ENCODE results near the gene CCDC85B. TPM values are rescaled to one million over a fixed set of nuclear protein-coding genes. Genes with fewer than 3 reads are reported as not detected.

Gene CCDC85B
- total and polyA plus RNA-seq, 2 of the 13 experiments (the other 11 are each of a cell fraction or from before 2014, with no cell fraction given): 8.2 to 19.5 TPM

DNA sequence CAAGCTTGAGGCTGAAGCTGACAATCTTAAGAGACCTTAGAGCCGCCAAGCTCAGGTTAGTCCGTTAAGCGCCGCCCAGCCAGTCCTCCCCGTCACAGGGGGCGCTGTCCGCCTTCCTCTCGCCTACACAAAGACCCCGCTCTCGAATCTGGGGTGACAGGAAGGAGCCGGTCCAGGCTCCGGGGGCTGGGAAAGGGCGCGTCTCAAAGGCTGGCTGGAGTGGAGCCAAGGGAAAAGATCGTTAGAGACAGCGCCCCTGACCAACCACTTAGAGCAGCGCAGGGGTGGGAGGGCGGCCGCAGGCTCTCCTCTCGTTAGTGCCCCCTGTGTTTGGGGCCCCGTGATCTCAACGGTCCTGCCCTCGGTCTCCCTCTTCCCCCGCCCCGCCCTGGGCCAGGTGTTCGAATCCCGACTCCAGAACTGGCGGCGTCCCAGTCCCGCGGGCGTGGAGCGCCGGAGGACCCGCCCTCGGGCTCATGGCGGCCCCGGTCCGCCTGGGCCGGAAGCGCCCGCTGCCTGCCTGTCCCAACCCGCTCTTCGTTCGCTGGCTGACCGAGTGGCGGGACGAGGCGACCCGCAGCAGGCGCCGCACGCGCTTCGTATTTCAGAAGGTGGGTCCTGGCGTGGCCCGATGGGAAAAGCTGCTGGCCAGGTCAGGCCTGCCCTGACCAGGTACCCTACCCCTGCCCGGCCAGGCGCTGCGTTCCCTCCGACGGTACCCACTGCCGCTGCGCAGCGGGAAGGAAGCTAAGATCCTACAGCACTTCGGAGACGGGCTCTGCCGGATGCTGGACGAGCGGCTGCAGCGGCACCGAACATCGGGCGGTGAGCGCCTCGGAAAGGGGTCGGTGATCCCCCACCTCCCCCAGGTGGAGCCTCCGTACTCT, 30.0 kb upstream of the CCDC85B start, which contains the start of gene MUS81 (continued):
- no peak for TF ChIP-seq SCMH1 (CRISPR knock-in tag; IDR thresholded peaks at IDR 0.05; ENCODE audit: borderline replicate concordance)
- TF ChIP-seq, protein P1, sequence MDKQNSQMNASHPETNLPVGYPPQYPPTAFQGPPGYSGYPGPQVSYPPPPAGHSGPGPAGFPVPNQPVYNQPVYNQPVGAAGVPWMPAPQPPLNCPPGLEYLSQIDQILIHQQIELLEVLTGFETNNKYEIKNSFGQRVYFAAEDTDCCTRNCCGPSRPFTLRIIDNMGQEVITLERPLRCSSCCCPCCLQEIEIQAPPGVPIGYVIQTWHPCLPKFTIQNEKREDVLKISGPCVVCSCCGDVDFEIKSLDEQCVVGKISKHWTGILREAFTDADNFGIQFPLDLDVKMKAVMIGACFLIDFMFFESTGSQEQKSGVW (CRISPR knock-in tag; IDR thresholded peaks at IDR 0.05; ENCODE audit: borderline replicate concordance): no peak
- no peak for TF ChIP-seq U2AF2 (IDR thresholded peaks at IDR 0.05; ENCODE audit: low read depth, low read length)
- TF ChIP-seq CEBPG (CRISPR knock-in tag; IDR thresholded peaks at IDR 0.05): no peak
- no peak for TF ChIP-seq ARHGAP35 (CRISPR knock-in tag; IDR thresholded peaks at IDR 0.05; ENCODE audit: borderline replicate concordance)
- no peak for TF ChIP-seq ZNF441 (CRISPR knock-in tag; IDR thresholded peaks at IDR 0.05; ENCODE audit: borderline replicate concordance)
- 0 out of 2 replicates have a peak, but pooled peaks have one; percentile 0 for TF ChIP-seq NR1H2 (CRISPR knock-in tag; IDR thresholded peaks at IDR 0.05; ENCODE audit: borderline replicate concordance, low read depth)
- TF ChIP-seq, protein P2, sequence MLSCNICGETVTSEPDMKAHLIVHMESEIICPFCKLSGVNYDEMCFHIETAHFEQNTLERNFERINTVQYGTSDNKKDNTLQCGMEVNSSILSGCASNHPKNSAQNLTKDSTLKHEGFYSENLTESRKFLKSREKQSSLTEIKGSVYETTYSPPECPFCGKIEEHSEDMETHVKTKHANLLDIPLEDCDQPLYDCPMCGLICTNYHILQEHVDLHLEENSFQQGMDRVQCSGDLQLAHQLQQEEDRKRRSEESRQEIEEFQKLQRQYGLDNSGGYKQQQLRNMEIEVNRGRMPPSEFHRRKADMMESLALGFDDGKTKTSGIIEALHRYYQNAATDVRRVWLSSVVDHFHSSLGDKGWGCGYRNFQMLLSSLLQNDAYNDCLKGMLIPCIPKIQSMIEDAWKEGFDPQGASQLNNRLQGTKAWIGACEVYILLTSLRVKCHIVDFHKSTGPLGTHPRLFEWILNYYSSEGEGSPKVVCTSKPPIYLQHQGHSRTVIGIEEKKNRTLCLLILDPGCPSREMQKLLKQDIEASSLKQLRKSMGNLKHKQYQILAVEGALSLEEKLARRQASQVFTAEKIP (CRISPR knock-in tag; IDR thresholded peaks at IDR 0.05; ENCODE audit: borderline replicate concordance): no peak
- peak; percentile 76; the same call in 1 of the 2 replicates for TF ChIP-seq ZC3H13 (CRISPR knock-in tag; IDR thresholded peaks at IDR 0.05)
- TF ChIP-seq THAP11 (CRISPR knock-in tag; IDR thresholded peaks at IDR 0.05): peak; percentile 97
- TF ChIP-seq, protein P3, sequence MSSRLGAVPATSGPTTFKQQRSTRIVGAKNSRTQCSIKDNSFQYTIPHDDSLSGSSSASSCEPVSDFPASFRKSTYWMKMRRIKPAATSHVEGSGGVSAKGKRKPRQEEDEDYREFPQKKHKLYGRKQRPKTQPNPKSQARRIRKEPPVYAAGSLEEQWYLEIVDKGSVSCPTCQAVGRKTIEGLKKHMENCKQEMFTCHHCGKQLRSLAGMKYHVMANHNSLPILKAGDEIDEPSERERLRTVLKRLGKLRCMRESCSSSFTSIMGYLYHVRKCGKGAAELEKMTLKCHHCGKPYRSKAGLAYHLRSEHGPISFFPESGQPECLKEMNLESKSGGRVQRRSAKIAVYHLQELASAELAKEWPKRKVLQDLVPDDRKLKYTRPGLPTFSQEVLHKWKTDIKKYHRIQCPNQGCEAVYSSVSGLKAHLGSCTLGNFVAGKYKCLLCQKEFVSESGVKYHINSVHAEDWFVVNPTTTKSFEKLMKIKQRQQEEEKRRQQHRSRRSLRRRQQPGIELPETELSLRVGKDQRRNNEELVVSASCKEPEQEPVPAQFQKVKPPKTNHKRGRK (CRISPR knock-in tag; IDR thresholded peaks at IDR 0.05): no peak
- no peak for TF ChIP-seq ZNF296 (CRISPR knock-in tag; conservative IDR thresholded peaks at IDR 0.05)
- no peak for TF ChIP-seq ZNF841 (CRISPR knock-in tag; IDR thresholded peaks at IDR 0.05; ENCODE audit: borderline replicate concordance)
- TF ChIP-seq ZNF749 (CRISPR knock-in tag; IDR thresholded peaks at IDR 0.05; ENCODE audit: borderline replicate concordance): 0 out of 2 replicates have a peak, but pooled peaks have one; percentile 61
- peak; percentile 80; the same call in 1 of the 2 replicates for TF ChIP-seq BRD4 (CRISPR knock-in tag; IDR thresholded peaks at IDR 0.05)
- no peak for TF ChIP-seq MAFK (conservative IDR thresholded peaks at IDR 0.05 in 1 of 2, IDR thresholded peaks at IDR 0.05 in 1 of 2; ENCODE audit: low read length in 2 of 2)
- TF ChIP-seq ZNF570 (CRISPR knock-in tag; IDR thresholded peaks at IDR 0.05; ENCODE audit: borderline replicate concordance): no peak
- TF ChIP-seq ZNF501 (CRISPR knock-in tag; IDR thresholded peaks at IDR 0.05): peak; percentile 53; the same call in 1 of the 2 replicates
- TF ChIP-seq, protein P4, sequence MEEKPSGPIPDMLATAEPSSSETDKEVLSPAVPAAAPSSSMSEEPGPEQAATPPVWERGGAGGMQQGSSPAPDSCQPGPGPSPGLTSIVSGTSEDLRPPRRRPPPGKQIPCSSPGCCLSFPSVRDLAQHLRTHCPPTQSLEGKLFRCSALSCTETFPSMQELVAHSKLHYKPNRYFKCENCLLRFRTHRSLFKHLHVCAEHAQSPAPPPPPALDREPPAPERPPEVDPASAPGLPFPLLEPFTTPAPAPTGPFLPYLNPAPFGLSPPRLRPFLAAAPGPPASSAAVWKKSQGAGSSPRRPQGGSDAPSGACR (CRISPR knock-in tag; IDR thresholded peaks at IDR 0.05): peak; percentile 73; the same call in 1 of the 2 replicates
- TF ChIP-seq ZNF256 (CRISPR knock-in tag; conservative IDR thresholded peaks at IDR 0.05): no peak
- TF ChIP-seq SOX13 (IDR thresholded peaks at IDR 0.05): no peak
- TF ChIP-seq SOX13 (CRISPR knock-in tag; conservative IDR thresholded peaks at IDR 0.05 in 1 of 2, IDR thresholded peaks at IDR 0.05 in 1 of 2): no peak
- no peak for TF ChIP-seq ZMYM2 (CRISPR knock-in tag; IDR thresholded peaks at IDR 0.05)
- TF ChIP-seq XRCC5 (optimal IDR thresholded peaks at IDR 0.05; ENCODE audit: low read length): peak; percentile 95

Measured in HepG2 (cell line).